ENCODE data around the gene FNDC3B. TPM values are rescaled to one million over a fixed set of nuclear protein-coding genes. Genes with fewer than 3 reads are reported as not detected.

Gene FNDC3B
- total RNA-seq, 1 experiment from 2014 or later, result 34.4 TPM

DNA sequence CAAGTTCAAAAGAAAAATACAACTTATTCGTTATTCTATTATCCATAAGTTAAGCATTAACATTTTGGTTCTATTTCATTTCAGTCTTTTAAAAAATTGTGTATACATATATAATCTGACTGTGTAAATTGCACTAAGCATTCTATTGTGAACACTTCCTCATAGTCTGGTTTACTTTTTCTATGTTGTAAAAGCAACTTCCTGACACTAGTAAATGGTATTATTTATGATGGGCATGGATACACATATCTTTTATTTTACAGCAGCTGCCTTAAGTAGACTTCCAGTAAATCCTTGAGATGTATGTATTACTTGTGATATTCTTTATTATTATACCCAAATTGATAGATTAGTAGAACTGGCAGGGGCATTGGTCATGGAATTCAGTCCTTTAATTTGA, 58.2 kb downstream of the FNDC3B start:
- no peak for DNase-seq (ENCODE audit: low read depth, low spot score)
- in situ Hi-C loops (cut with HindIII; ENCODE audit: low pct_unique_long_range_greater_than_20kb, low sequenced_read_pairs), result no loop called here

DNA sequence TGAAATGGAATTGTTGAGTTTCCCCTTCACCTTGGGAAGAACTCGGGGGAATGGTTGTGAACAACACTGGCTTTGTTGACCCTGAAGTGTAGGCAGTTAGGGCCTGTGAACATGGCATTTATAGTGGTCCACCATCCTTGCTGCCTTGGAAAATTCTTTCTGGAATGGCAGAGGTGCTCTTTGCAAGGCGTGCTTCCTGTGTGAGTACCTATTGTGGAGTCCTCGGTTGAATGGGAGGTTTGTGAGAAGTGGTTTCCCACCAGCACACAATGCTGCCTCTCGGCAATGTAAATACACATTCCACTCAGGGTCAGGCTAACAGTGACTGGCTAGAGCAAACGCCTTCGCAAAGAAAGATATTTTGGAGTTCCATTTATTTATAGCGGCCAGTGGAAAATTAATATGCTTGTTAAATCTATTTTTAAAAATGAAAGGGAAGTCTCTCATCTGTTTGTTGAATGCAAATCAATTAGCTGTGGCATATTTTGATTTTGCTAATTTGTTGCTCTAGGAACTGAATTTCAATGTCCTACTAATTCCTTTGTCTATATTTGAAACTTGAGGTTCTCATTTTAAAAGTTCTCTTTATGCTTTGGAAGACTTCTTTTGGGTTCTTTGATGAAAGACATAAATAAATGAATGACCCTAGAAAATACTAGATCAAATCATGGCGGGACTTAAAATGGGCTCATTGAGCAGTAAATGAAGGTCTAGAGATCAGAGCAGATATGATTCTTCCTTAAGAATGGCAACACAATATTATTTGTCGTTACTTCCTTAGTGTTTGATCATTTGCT, 59.5 kb downstream of the FNDC3B start:
- DNase-seq (ENCODE audit: low read depth, low spot score), result peak; percentile 83
- in situ Hi-C loops (cut with HindIII; ENCODE audit: low pct_unique_long_range_greater_than_20kb, low sequenced_read_pairs), result no loop called here

DNA sequence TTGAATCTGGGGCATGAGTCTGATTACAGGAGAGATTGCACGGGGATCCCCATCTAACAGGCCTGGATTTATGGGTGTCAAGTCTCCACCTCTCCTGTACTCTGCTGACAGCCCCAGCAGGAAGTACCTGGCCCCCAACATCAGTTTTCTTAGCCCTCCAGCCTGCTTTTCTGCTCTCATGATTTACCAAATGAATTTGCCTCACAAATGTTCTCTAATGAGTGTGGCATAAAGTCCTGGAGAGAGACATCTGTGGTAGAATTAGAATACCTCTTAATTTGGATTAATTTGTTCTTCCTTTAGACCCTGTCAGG, 60.1 kb downstream of the FNDC3B start:
- DNase-seq (ENCODE audit: low read depth, low spot score), result no peak
- in situ Hi-C loops (cut with HindIII; ENCODE audit: low pct_unique_long_range_greater_than_20kb, low sequenced_read_pairs), result no loop called here

GRCh38 chr3:172100482-172100881, 61.1 kb downstream of the FNDC3B start:
- in situ Hi-C loops (cut with HindIII; ENCODE audit: low pct_unique_long_range_greater_than_20kb, low sequenced_read_pairs), result no loop called here
- no peak for DNase-seq (ENCODE audit: low read depth, low spot score)

GRCh38 chr3:172101107-172101506, 61.7 kb downstream of the FNDC3B start:
- in situ Hi-C loops (cut with HindIII; ENCODE audit: low pct_unique_long_range_greater_than_20kb, low sequenced_read_pairs), result no loop called here
- DNase-seq (ENCODE audit: low read depth, low spot score), result no peak

DNA sequence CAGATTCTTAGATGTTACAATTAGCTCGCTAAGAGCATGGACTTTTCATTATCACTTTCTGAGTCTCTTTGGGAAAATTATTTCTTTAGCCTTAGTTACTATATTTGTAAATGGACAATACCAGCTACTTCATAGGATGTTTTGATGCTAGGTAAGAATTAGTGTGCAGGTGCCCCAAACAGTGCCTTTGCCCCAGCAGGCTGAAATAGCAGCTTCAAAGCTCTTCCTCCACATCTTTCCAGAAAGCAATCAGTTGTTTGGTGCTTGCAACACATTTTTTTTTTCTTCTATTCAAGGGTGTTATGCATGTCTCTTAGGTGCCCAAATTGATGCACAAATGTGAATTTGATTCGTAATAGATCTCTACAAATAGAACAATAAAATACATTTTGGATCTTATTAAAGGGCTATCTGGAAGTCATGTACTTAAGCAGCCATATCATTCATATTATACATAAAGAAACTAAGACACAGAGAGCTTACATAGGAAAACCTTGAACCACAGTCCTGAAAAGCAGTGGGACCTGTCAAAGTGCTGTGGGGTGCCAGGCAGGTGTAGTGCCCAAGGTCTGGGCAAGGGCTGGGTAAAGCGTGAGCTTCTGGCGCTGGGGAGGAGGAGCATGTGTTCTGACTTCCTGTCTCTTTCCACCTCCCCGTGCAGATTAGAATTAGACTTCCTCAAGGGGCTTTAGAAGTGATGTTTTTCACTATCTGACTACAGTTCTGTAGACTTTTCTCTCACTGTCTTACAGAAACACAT, 62.9 kb downstream of the FNDC3B start:
- in situ Hi-C loops (cut with HindIII; ENCODE audit: low pct_unique_long_range_greater_than_20kb, low sequenced_read_pairs), result no loop called here

GRCh38 chr3:172102883-172103310, 63.5 kb downstream of the FNDC3B start:
- in situ Hi-C loops (cut with HindIII; ENCODE audit: low pct_unique_long_range_greater_than_20kb, low sequenced_read_pairs), result no loop called here

More for the DNA sequence above, 62.9 kb downstream of the FNDC3B start:
- DNase-seq (ENCODE audit: low read depth, low spot score), result no peak

GRCh38 chr3:172103724-172104123, 64.3 kb downstream of the FNDC3B start:
- in situ Hi-C loops (cut with HindIII; ENCODE audit: low pct_unique_long_range_greater_than_20kb, low sequenced_read_pairs), result no loop called here
- no peak for DNase-seq (ENCODE audit: low read depth, low spot score)

More at GRCh38 chr3:172102883-172103310, 63.5 kb downstream of the FNDC3B start:
- no peak for DNase-seq (ENCODE audit: low read depth, low spot score)

DNA sequence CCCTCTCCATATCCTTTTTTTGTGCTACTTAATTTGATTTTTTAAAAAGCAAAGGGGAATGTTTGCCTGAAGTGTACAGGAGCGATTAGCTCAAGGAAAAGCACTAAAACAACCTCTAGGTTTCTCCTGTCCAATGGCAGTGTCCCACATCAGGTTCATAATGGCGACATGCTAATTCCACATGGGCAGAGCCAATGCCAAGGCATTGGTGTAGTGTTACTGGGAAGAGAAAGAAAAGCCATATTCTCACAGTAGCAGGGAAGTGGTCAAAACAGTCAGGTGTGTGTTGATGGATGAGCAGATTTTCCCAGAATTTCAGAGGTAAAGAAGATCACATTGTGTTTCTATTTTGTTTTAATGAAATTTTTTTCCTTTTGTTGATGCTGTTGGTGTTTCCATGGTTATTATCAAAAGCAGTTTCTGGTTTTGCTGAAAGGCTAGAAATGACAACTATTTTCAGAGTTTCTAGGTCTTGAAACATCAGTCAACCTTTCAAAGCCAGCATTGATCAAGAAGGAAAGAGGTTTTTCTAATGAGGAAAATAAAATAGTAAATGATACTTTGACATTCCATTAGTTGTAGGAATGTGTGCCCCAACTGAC, 65.2 kb downstream of the FNDC3B start:
- in situ Hi-C loops (cut with HindIII; ENCODE audit: low pct_unique_long_range_greater_than_20kb, low sequenced_read_pairs), result no loop called here
- DNase-seq (ENCODE audit: low read depth, low spot score), result peak; percentile 64

GRCh38 chr3:172106037-172106954, 66.9 kb downstream of the FNDC3B start:
- DNase-seq (ENCODE audit: low read depth, low spot score), result no peak
- in situ Hi-C loops (cut with HindIII; ENCODE audit: low pct_unique_long_range_greater_than_20kb, low sequenced_read_pairs), result no loop called here

DNA sequence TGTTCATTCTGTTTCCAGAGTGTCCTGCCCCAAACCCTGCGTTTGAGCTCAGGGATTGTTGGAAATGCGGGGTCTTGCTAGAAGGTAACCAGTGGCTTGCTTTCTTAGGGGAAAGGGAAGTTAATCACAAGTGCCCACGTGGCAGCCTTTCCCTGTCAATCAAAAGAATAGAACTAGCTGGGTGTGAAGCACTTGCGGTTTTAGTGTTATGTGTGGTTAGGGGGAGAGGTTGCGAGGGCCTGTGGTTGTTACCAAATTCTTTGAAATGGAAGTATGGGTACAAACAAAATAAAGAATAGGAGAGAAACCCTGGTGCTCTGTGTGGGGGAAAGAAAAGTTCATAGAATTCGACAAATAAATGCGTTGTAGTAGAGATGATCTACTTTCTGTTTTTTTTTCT, 67.6 kb downstream of the FNDC3B start:
- DNase-seq (ENCODE audit: low read depth, low spot score), result no peak
- in situ Hi-C loops (cut with HindIII; ENCODE audit: low pct_unique_long_range_greater_than_20kb, low sequenced_read_pairs), result no loop called here

GRCh38 chr3:172107403-172107802, 68.0 kb downstream of the FNDC3B start:
- in situ Hi-C loops (cut with HindIII; ENCODE audit: low pct_unique_long_range_greater_than_20kb, low sequenced_read_pairs), result no loop called here
- DNase-seq (ENCODE audit: low read depth, low spot score), result no peak

DNA sequence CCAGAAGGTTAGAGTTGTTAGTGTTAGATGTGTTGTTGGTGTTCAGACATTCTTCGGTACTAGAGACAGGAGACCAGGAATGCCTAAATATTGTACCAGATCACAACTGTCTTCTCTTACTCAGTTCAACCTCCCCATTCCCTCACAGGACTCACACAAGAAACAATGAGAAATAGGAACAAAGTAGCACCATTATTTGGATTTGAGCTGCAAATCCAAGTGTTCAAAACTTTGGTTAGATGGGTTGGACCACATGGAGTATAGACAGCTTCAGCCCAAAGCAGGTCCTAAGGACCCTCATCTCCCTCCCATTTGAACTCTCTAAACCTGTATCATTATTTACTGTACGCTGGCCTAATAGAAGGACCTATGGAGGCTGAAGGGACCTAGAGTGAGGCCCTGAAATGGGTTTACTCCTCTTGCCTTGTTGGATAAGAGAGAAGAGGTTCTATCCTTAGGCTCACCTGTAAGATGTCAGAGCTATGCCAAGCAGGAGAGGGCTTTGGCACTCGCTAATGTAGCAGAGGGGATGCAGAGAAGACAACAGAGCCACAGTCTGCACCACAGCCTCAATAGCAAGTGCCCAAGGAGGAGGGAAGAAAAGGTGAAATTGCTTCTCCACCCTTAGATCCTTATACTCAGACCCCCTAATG, 70.9 kb downstream of the FNDC3B start:
- DNase-seq (ENCODE audit: low read depth, low spot score), result no peak
- in situ Hi-C loops (cut with HindIII; ENCODE audit: low pct_unique_long_range_greater_than_20kb, low sequenced_read_pairs), result no loop called here

- in situ Hi-C loops (cut with HindIII; ENCODE audit: low pct_unique_long_range_greater_than_20kb, low sequenced_read_pairs), result no loop called here
- DNase-seq (ENCODE audit: low read depth, low spot score), result no peak
Measured at GRCh38 chr3:172111163-172111562, 71.8 kb downstream of the FNDC3B start.

- no peak for DNase-seq (ENCODE audit: low read depth, low spot score)
- in situ Hi-C loops (cut with HindIII; ENCODE audit: low pct_unique_long_range_greater_than_20kb, low sequenced_read_pairs), result no loop called here
Measured at GRCh38 chr3:172112078-172112733, 72.8 kb downstream of the FNDC3B start.

DNA sequence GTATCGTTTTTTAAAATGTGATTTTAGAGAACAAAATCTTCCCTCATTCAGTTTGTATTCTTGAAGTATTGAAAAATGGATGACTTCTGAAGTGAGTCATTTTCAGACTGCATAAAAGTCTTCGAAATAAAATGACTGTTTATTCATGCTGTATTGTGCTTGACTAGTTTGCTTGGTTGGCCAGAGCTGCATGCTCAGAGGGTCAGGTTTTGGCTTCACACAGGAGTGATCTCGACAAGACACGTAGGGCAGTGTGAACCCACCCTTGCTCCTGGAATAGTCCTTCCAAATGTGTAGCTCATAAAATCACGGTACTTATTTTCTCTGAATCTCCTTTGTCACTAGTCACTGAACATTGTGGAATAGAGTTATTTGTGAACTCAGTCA, 73.3 kb downstream of the FNDC3B start:
- DNase-seq (ENCODE audit: low read depth, low spot score), result no peak
- in situ Hi-C loops (cut with HindIII; ENCODE audit: low pct_unique_long_range_greater_than_20kb, low sequenced_read_pairs), result no loop called here

- DNase-seq (ENCODE audit: low read depth, low spot score), result no peak
- in situ Hi-C loops (cut with HindIII; ENCODE audit: low pct_unique_long_range_greater_than_20kb, low sequenced_read_pairs), result no loop called here
Measured at GRCh38 chr3:172113710-172114109, 74.3 kb downstream of the FNDC3B start.

All from SK-MEL-5 (cell line).